CD8-positive, alpha-beta memory T cell (primary cell): ENCODE measurements around the gene TDG. TPM values are rescaled to one million over a fixed set of nuclear protein-coding genes. Genes with fewer than 3 reads are reported as not detected.

Experiments used
- CTCF ChIA-PET: fragments of 350-600 bp; sonication (Branson Sonifier 250); formaldehyde crosslinking; loops from one replicate; lab custom pipeline; 2021; ENCODE audit warnings: antibody characterized with exemption; lab: Charles Lee
- POLR2A ChIA-PET: fragments of 350-600 bp; sonication (Branson Sonifier 250); formaldehyde crosslinking; loops from one replicate; lab custom pipeline; 2021; ENCODE audit warnings: antibody characterized with exemption; lab: Charles Lee
- DNase-seq, 5 donors: peaks; one replicate each; pipeline versions ENCODE4 v3.0.0 to v3.0.0-alpha.2; 2020 to 2022; ENCODE audit warnings: mixed read lengths in 1 of 5
- H3K27ac ChIP-seq: one replicate; pipeline ENCODE4 v1.7.0; 2013; ENCODE audit warnings: low read depth, mild to moderate bottlenecking, low read length, moderate library complexity
- H3K27me3 ChIP-seq: 2 replicates; pipeline ENCODE4 v1.7.0; 2013; ENCODE audit warnings: low read length, mild to moderate bottlenecking; ENCODE audit not compliant: insufficient read depth, poor library complexity, severe bottlenecking
- H3K36me3 ChIP-seq: 2 replicates; pipeline ENCODE4 v1.7.0; 2013; ENCODE audit warnings: mild to moderate bottlenecking, low read length, moderate library complexity; ENCODE audit not compliant: insufficient read depth
- H3K4me1 ChIP-seq: 2 replicates; pipeline ENCODE4 v1.7.0; 2013; ENCODE audit warnings: mild to moderate bottlenecking, low read length, moderate library complexity; ENCODE audit not compliant: insufficient read depth
- H3K4me3 ChIP-seq: 2 replicates; pipeline ENCODE4 v1.7.0; 2013; ENCODE audit warnings: mild to moderate bottlenecking, low read length
- H3K9me3 ChIP-seq: 2 replicates; pipeline ENCODE4 v1.7.0; 2013; ENCODE audit warnings: mild to moderate bottlenecking, low read length
- H3K27ac Mint-ChIP-seq, 8 donors: one replicate each; pipeline ENCODE4 v1.8.0; 2020 to 2021; ENCODE audit warnings: mixed read lengths in 8 of 8, mild to moderate bottlenecking in 6 of 8, inconsistent platforms in 3 of 8, moderate library complexity in 3 of 8
- H3K27me3 Mint-ChIP-seq, 2 donors: one replicate each; pipeline ENCODE4 v1.8.0; 2020 to 2021; ENCODE audit warnings: mixed read lengths in 2 of 2, mild to moderate bottlenecking in 1 of 2, moderate library complexity in 1 of 2
- H3K36me3 Mint-ChIP-seq, 3 donors: one replicate each; pipeline ENCODE4 v1.8.0; 2020 to 2021; ENCODE audit warnings: mixed read lengths in 3 of 3, inconsistent platforms in 1 of 3, mild to moderate bottlenecking in 1 of 3
- H3K4me1 Mint-ChIP-seq, 3 donors: one replicate each; pipeline ENCODE4 v1.8.0; 2020 to 2021; ENCODE audit warnings: mixed read lengths in 3 of 3, inconsistent platforms in 1 of 3, mild to moderate bottlenecking in 1 of 3
- H3K4me3 Mint-ChIP-seq, 7 donors: one replicate each; pipeline ENCODE4 v1.8.0; 2020 to 2021; ENCODE audit warnings: mixed read lengths in 7 of 7, mild to moderate bottlenecking in 6 of 7, moderate library complexity in 4 of 7, inconsistent platforms in 2 of 7
- H3K9me3 Mint-ChIP-seq, 5 donors: one replicate each; pipeline ENCODE4 v1.8.0; 2020 to 2022; ENCODE audit warnings: mixed read lengths in 5 of 5, mild to moderate bottlenecking in 3 of 5, moderate library complexity in 2 of 5, inconsistent platforms in 1 of 5
- polyA plus RNA-seq: library from polyadenylated mRNA; unstranded; fragments of 300-500 nt; fragmentation: Illumina TruSeq; gene quantifications from one replicate; pipeline ENCODE4 v1.2.3, GENCODE V29; 2021
- total RNA-seq, 2 experiments: library from RNA; stranded (reverse); gene quantifications; one replicate each; pipeline ENCODE4 v1.2.3, GENCODE V29; 2021

TDG gene
- total RNA-seq (10 to 100 TPM; 51.2 to 52.6 TPM), polyA plus RNA-seq (24.1 TPM)

DNA sequence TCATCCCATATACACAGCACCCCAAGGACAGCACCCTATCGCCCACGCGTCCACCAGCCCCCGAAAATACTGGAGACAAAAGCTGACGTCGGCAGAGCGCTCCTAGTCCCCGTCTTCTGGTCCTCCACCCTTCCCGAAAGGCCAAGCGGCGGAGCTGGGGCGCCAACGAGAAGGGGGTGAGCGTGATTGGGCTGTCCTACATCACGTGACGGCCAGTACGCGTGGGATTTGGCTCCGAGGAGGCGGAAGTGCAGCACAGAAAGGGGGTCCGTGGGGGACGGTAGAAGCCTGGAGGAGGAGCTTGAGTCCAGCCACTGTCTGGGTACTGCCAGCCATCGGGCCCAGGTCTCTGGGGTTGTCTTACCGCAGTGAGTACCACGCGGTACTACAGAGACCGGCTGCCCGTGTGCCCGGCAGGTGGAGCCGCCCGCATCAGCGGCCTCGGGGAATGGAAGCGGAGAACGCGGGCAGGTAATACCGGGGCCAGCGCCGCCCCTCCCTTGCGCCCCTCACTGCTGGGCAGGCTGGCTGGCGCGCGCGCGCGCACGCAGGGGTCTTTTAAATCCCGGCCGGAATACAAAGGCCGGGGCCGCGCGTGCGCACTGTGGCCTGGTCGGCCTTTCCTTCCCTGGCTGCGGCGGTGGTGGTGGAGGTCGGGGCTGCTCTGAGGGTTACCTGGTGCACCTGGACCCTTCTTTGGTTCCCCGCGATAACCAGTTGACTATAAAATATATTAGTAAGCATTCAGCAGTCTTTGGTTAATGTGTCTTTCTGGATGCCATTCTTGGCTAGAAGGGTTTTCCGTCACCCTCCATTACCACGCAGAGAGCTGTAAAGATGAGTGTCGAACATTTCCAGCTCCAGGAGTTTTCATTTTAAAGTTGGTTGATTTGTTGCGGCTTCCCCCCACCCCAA is at the start of gene TDG:
TSS of gene TDG (plus strand) at position 283 of the 915 bp plus-strand sequence. CDS start at position 449, 166 bp downstream.
- H3K9me3 Mint-ChIP-seq = no peaks in the 10 kb centered on the region
- H3K27ac Mint-ChIP-seq = peak within 1 kb of the TSS; percentile 91 to 100 (median 99)
- peaks cover 41% of the 10 kb centered on the region for H3K4me1 ChIP-seq
- peak; percentile 95 to 99 (median 97) for DNase-seq
- peak within 1 kb of the TSS; percentile 74 for H3K4me3 ChIP-seq
- H3K27ac ChIP-seq = peak within 1 kb of the TSS; percentile 90
- H3K27me3 Mint-ChIP-seq = no peaks in the 10 kb centered on the region
- no peaks in the 10 kb centered on the region for H3K27me3 ChIP-seq
- no peaks in the 10 kb centered on the region for H3K36me3 ChIP-seq
- POLR2A ChIA-PET = interaction anchor here (0.6 to 2.9 kb wide), 14 partner anchors 8 to 1366 kb away, joined by 3 to 68 read pairs (median 4); partner anchors contain the start of genes HCFC2, HSP90B1 and NFYB
- H3K9me3 ChIP-seq = no peaks in the 10 kb centered on the region
- H3K4me1 Mint-ChIP-seq = peaks cover 54 to 68% (median 66%) of the 10 kb centered on the region in 3 donors
- H3K36me3 Mint-ChIP-seq = peaks cover 0 to 25% (median 7%) of the 10 kb centered on the region in 3 donors
- peak within 1 kb of the TSS; percentile 93 to 99 (median 96) for H3K4me3 Mint-ChIP-seq
- CTCF ChIA-PET = interaction anchor here (0.9 to 2.5 kb wide), 9 partner anchors 9 to 143 kb away, joined by 3 to 23 read pairs (median 4); partner anchors contain the start of gene HSP90B1

DNA sequence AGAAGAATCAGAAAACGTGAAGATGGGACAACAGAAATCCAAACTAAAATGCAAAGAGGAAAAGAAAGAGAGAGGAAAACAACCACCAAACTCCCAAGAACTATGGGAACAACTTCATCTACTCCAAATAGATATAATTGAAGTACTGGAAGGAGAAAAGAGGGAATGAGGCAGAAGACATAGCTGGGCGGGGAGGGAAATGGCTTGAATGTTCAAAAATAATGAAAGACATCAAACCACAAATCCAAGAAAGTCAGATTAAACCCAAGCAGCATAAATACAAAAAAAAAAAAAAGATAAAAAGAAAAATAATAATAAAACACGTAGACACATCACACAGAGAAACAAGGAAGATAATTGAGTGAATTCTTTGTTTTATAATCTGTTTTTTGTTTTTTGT is 47.8 kb upstream of the TDG start:
- H3K36me3 Mint-ChIP-seq = peaks cover 0 to 8% (median 2%) of the 10 kb centered on the region in 3 donors
- ChIA-PET POLR2A (no interaction called here), CTCF (no interaction called here)
- peaks cover 4 to 8% of the 10 kb centered on the region in 2 donors for H3K27me3 Mint-ChIP-seq
- no peaks in the 10 kb centered on the region for H3K27me3 ChIP-seq
- no peaks in the 10 kb centered on the region for H3K36me3 ChIP-seq
- H3K9me3 ChIP-seq = no peaks in the 10 kb centered on the region
- H3K4me3 ChIP-seq = no peak overlapping the region
- no peak overlapping the region for H3K27ac ChIP-seq
- no peak overlapping the region for H3K4me3 Mint-ChIP-seq
- H3K4me1 Mint-ChIP-seq = no peaks in the 10 kb centered on the region
- no peaks in the 10 kb centered on the region for H3K4me1 ChIP-seq
- peaks cover 0 to 4% (median 0%) of the 10 kb centered on the region in 5 donors for H3K9me3 Mint-ChIP-seq
- no peak for DNase-seq
- peak overlapping the region in 1 of 8 donors; percentile 38 for H3K27ac Mint-ChIP-seq

DNA sequence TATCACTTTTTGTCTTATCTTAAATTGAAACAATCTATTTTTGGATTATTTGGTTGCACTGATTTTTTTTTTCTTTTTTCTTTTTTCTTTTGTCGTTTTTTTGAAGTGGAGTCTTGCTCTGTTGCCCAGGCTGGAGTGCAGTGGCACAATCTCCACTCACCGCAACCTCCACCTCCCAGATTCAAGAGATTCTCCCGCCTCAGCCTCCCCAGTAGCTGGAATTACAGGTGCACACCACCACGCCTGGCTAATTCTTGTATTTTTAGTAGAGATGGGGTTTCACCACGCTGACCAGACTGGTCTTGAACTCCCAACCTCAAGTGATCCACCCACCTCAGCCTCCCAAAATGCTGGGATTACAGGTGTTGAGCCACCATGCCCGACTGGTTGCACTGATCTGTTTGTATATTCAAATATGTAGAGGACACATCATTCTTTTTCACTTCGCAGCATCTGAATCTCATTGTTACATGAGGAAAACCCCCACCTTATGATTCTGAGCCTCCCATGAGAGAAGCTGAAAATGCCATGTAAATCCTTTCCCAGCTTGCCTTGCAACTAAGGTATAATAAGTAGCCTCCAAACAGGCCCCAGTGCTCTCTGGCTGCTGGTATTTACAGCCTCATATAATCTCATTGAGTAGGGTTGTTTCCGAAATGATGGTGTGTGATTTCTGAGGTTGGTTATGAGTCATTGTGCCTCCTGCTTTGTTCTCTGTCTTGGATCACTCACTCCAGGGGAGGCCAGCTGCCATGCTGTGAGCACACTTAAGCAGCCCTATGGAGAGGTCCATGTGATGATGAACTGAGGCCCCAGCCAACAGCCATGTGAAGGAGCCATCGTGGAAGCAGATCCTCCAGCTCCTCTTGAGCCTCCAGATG is 40.7 kb upstream of the TDG start:
- peaks cover 0 to 11% (median 0%) of the 10 kb centered on the region in 3 donors for H3K36me3 Mint-ChIP-seq

DNA sequence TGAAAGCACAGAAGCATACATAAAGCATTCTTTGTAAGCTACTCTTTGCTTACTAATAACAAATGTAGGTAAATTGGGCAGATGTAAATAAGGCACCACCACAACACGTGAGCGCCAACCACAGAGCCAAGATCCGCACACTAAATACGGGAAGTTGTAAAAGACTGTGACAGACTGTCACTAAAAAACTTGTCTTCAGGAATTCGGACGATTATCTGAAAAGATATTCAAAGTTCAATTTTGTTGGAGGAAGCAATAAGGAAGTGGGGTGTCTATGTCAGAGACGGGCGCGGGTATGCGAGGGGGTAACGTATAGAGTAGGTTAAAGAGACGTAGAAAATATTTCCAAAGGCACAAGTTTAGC is 37.0 kb upstream of the TDG start:
- Histone ChIP-seq H3K27me3 (no peaks in the 10 kb centered on the region), H3K4me1 (peaks cover 49% of the 10 kb centered on the region), H3K9me3 (no peaks in the 10 kb centered on the region), H3K4me3 (peak overlapping the region; percentile 72), H3K36me3 (peaks cover 14% of the 10 kb centered on the region), H3K27ac (peak overlapping the region; percentile 93)
- peaks cover 9 to 48% (median 12%) of the 10 kb centered on the region in 3 donors for H3K36me3 Mint-ChIP-seq
- ChIA-PET POLR2A (interaction anchor here (1.0 to 3.1 kb wide), 5 partner anchors 27 to 209 kb away, joined by 3 to 68 read pairs (median 9); partner anchors contain the start of genes NFYB and TDG), CTCF (interaction anchor here (0.6 to 4.0 kb wide), 7 partner anchors 12 to 45 kb away, joined by 3 to 23 read pairs (median 4); partner anchors contain the start of gene TDG)
- H3K9me3 Mint-ChIP-seq = peaks cover 0 to 6% (median 2%) of the 10 kb centered on the region in 5 donors
- DNase-seq = peak in 3 of 5 donors; percentile 42 to 69 (median 54)
- peak overlapping the region; percentile 89 to 98 (median 94) for H3K4me3 Mint-ChIP-seq
- peaks cover 49 to 71% (median 71%) of the 10 kb centered on the region in 3 donors for H3K4me1 Mint-ChIP-seq
- peaks cover 0 to 11% of the 10 kb centered on the region in 2 donors for H3K27me3 Mint-ChIP-seq
- H3K27ac Mint-ChIP-seq = peak overlapping the region; percentile 99 to 100 (median 100)

More for the DNA sequence above, 40.7 kb upstream of the TDG start:
- H3K27ac Mint-ChIP-seq = peak overlapping the region in 7 of 8 donors; percentile 46 to 87 (median 80)
- H3K4me3 Mint-ChIP-seq = peak overlapping the region; percentile 13 to 52 (median 28)
- H3K4me1 Mint-ChIP-seq = peaks cover 24 to 46% (median 36%) of the 10 kb centered on the region in 3 donors
- no peak overlapping the region for H3K4me3 ChIP-seq
- H3K27me3 ChIP-seq = no peaks in the 10 kb centered on the region
- H3K4me1 ChIP-seq = peaks cover 25% of the 10 kb centered on the region
- DNase-seq = peak in 2 of 5 donors; percentile 2 to 48
- CTCF ChIA-PET = interaction anchor here (1.0 to 1.4 kb wide), 2 partner anchors 23 to 41 kb away, joined by 3 to 4 read pairs; no protein-coding TSS in a partner anchor
- H3K36me3 ChIP-seq = no peaks in the 10 kb centered on the region
- H3K27ac ChIP-seq = no peak overlapping the region
- POLR2A ChIA-PET = interaction anchor here (0.5 to 1.4 kb wide), 3 partner anchors 24 to 145 kb away, joined by 3 read pairs; no protein-coding TSS in a partner anchor
- no peaks in the 10 kb centered on the region for H3K9me3 ChIP-seq
- H3K27me3 Mint-ChIP-seq = peaks cover 0 to 2% of the 10 kb centered on the region in 2 donors
- H3K9me3 Mint-ChIP-seq = peaks cover 0 to under 1% (median under 1%) of the 10 kb centered on the region in 5 donors

DNA sequence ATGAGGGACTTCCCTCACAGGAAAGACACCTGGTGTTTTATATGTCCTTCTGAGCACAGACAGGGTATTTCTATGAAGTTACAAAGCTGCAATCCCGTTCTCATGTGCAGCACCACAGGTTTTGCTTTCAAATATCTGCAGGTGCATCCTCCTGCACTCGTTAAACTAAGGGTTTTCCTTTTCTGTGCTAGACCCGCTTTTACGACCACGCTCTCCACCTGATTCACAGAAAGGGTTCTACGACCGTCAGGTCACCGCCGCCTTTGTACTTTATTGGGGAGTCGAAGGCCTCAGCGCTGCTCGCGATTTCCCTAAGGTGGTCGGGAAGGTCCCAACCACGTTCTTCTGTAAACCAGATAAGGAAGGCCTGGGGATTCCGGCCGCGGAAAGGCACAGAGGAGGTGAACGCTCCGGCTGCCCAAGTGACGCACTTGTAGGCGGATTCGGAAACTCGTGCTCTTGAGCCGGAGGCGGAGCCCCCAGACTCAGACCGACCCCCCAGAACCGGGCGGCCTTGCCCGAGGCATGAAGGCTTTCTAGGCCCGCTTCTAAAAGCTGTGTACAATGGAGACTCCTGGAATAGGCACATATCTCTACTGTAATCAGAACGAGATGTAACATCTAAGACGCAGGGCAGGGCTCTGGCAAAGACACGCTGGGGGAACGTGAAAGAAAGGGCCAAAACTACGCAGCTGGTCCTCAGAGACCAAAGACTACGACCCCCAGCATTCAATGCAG is 36.5 kb upstream of the TDG start:
- H3K36me3 ChIP-seq = peaks cover 19% of the 10 kb centered on the region
- peaks cover 0 to 6% (median 2%) of the 10 kb centered on the region in 5 donors for H3K9me3 Mint-ChIP-seq
- no peaks in the 10 kb centered on the region for H3K9me3 ChIP-seq
- ChIA-PET CTCF (interaction anchor here (0.8 to 4.0 kb wide), 8 partner anchors 11 to 49 kb away, joined by 3 to 23 read pairs (median 4); partner anchors contain the start of gene TDG), POLR2A (interaction anchor here (0.6 to 3.1 kb wide), 19 partner anchors 11 to 1185 kb away, joined by 3 to 68 read pairs (median 4); partner anchors contain the start of genes HCFC2, NFYB, NT5DC3 and TDG)
- peak overlapping the region; percentile 99 to 100 (median 100) for H3K27ac Mint-ChIP-seq
- H3K4me3 Mint-ChIP-seq = peak overlapping the region; percentile 89 to 98 (median 94)
- H3K4me1 ChIP-seq = peaks cover 53% of the 10 kb centered on the region
- no peaks in the 10 kb centered on the region for H3K27me3 ChIP-seq
- H3K36me3 Mint-ChIP-seq = peaks cover 12 to 53% (median 15%) of the 10 kb centered on the region in 3 donors
- peak overlapping the region; percentile 93 for H3K27ac ChIP-seq
- peaks cover 52 to 73% (median 71%) of the 10 kb centered on the region in 3 donors for H3K4me1 Mint-ChIP-seq
- peak overlapping the region; percentile 72 for H3K4me3 ChIP-seq
- peaks cover 0 to 11% of the 10 kb centered on the region in 2 donors for H3K27me3 Mint-ChIP-seq
- peak; percentile 72 to 93 (median 91) for DNase-seq

DNA sequence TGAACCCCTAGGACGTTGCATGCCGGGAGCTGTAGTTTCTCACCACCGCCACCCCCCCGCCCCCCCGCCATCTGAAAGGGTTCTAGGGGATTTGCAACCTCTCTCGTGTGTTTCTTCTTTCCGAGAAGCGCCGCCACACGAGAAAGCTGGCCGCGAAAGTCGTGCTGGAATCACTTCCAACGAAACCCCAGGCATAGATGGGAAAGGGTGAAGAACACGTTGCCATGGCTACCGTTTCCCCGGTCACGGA is 36.0 kb upstream of the TDG start:
- Mint-ChIP-seq H3K27me3 (peaks cover 0 to 11% of the 10 kb centered on the region in 2 donors), H3K36me3 (peaks cover 15 to 56% (median 17%) of the 10 kb centered on the region in 3 donors), H3K4me1 (peaks cover 54 to 74% (median 71%) of the 10 kb centered on the region in 3 donors), H3K9me3 (peaks cover 0 to 6% (median 2%) of the 10 kb centered on the region in 5 donors), H3K27ac (peak overlapping the region; percentile 99 to 100 (median 100)), H3K4me3 (peak overlapping the region; percentile 89 to 98 (median 94))
- ChIA-PET CTCF (interaction anchor here (0.8 to 4.0 kb wide), 7 partner anchors 10 to 50 kb away, joined by 3 to 23 read pairs (median 5); partner anchors contain the start of gene TDG), POLR2A (interaction anchor here (0.6 to 3.1 kb wide), 18 partner anchors 10 to 1184 kb away, joined by 3 to 68 read pairs (median 4); partner anchors contain the start of genes HCFC2, NFYB, NT5DC3 and TDG)
- no peak for DNase-seq
- Histone ChIP-seq H3K36me3 (peaks cover 22% of the 10 kb centered on the region), H3K9me3 (no peaks in the 10 kb centered on the region), H3K4me1 (peaks cover 55% of the 10 kb centered on the region), H3K27ac (peak overlapping the region; percentile 93), H3K4me3 (peak overlapping the region; percentile 72), H3K27me3 (no peaks in the 10 kb centered on the region)
